Adrenal gland (tissue), 12 donors: ENCODE results near the gene LIMS2. TPM values are rescaled to one million over a fixed set of nuclear protein-coding genes. Genes with fewer than 3 reads are reported as not detected.

Experiments
- DNase-seq, 7 donors: peaks; one replicate each; pipeline ENCODE4 v3.0.0-alpha.2; 2019 to 2020
- H3K27ac ChIP-seq, 5 donors: fragments of 200-600 bp; sonication (generic) in 4 of 5; 1 replicate in 3 of 5; 2 replicates in 2 of 5; pipeline versions ENCODE4 v1.5.1 to v1.8.0; 2016 to 2020; ENCODE audit warnings: mild to moderate bottlenecking in 1 of 5
- H3K27me3 ChIP-seq: fragments of 200-600 bp; 2 replicates; pipeline ENCODE4 v1.8.0; 2021
- H3K36me3 ChIP-seq, 2 donors: fragments of 200-600 bp; replicated peaks in 1 of 2; 1 replicate in 1 of 2; 2 replicates in 1 of 2; pipeline versions ENCODE4 v1.5.1 to v1.8.0; 2018 to 2022
- H3K4me1 ChIP-seq, 2 donors: fragments of 200-600 bp; replicated peaks in 1 of 2; 1 replicate in 1 of 2; 2 replicates in 1 of 2; pipeline versions ENCODE4 v1.5.1 to v1.8.0; 2018 to 2021
- H3K4me3 ChIP-seq, 4 donors: fragments of 200-600 bp; sonication (generic) in 3 of 4; one replicate each; pipeline ENCODE4 v1.5.1; 2016 to 2018
- H3K9me3 ChIP-seq, 3 donors: fragments of 200-600 bp; sonication (generic) in 1 of 3; replicated peaks in 1 of 3; 1 replicate in 2 of 3; 2 replicates in 1 of 3; pipeline versions ENCODE4 v1.5.1 to v1.8.0; 2016 to 2021
- POLR2A ChIP-seq, 2 donors: fragments of 450-650 bp; IDR thresholded peaks; one replicate each; pipeline ENCODE4 v1.6.1; 2017; ENCODE audit warnings: antibody characterized with exemption in 2 of 2, mild to moderate bottlenecking in 2 of 2, moderate library complexity in 1 of 2
- WGBS, 4 donors: extraction: QIAGEN DNeasy Blood & Tissue Kit in 2 of 4; methylation state at CpG; one replicate each; pipeline versions ENCODE4 v1.1.5 to v1.1.7; 2013 to 2017; 5-methylcytosine and 5-hydroxymethylcytosine counted together
- intact Hi-C, 2 donors: fragments of 100-400 bp; cut with DNase I; formaldehyde crosslinking; loops; one replicate each; pipeline versions ENCODE4 v1.14.1 to v1.15.0; 2022 to 2023
- polyA plus RNA-seq, 3 donors: library from polyadenylated mRNA; stranded (reverse); fragments of 200-250 nt in 2 of 3; fragments of 350-450 nt in 1 of 3; fragmentation: Illumina TruSeq in 1 of 3; extraction: RNeasy Lipid Tissue Mini Kit (QIAGEN cat#74804) in 1 of 3; gene quantifications; one replicate each; pipeline ENCODE4 v1.2.3, GENCODE V29; 2013 to 2014
- total RNA-seq, 9 donors: library from RNA; depleted of rRNA in 4 of 9; stranded (reverse); fragments of >200 nt in 4 of 9; fragments of 120-200 nt in 1 of 9; fragmentation: NEBNext Ultra II Directional in 1 of 9; extraction: Animal tissue kit (Norgen Biotek cat#: 25700) in 1 of 9; gene quantifications; one replicate each; pipeline versions ENCODE4 v1.1.0 to v1.2.4, GENCODE V29; 2013 to 2023
- TF ChIP-seq, protein P1 (sequence below), 6 experiments: fragments of 450-650 bp in 4 of 6; fragments of 200-600 bp in 2 of 6; sonication (generic) in 1 of 6; IDR thresholded peaks; 1 replicate in 5 of 6; 2 replicates in 1 of 6; pipeline versions ENCODE4 v1.5.1 to v1.8.0; 2016 to 2021; ENCODE audit warnings: antibody characterized with exemption in 6 of 6, mild to moderate bottlenecking in 2 of 6, moderate library complexity in 1 of 6
- donor health status: healthy with polysubstance abuse.
- donor health status: Bipolar disorder and iron deficiency.
- donor health status: DM: yes; HTN: yes; CAD: no.
- donor health status: DM: no; HTN: no; CAD: no.
- donor health status: DM: no; HTN: no; CAD: no.
- donor health status: DM: yes; HTN: yes; CAD: no.

The LIMS2 gene
- total and polyA plus RNA-seq, 12 donors: 1.4 to 142 (median 16.1) TPM

- WGBS, 4 donors: 17 to 70% (median 42%) methylated on average over 2 to 69 of the region's 69 CpGs
- H3K4me1 ChIP-seq: no peaks in the 10 kb centered on the region
- H3K36me3 ChIP-seq: no peaks in the 10 kb centered on the region
- peak overlapping the region in 1 of 4 donors; percentile 42 for H3K4me3 ChIP-seq
- H3K27ac ChIP-seq: peak overlapping the region in 2 of 5 donors; percentile 34 to 83
- intact Hi-C loops: no loop called here
- H3K27me3 ChIP-seq: peaks cover 11% of the 10 kb centered on the region
- no peaks in the 10 kb centered on the region for H3K9me3 ChIP-seq
- peak in 5 of 7 donors; percentile 14 to 56 (median 28) for DNase-seq
- TF ChIP-seq POLR2A (IDR thresholded peaks at IDR 0.05): no peak
- TF ChIP-seq, protein P1, sequence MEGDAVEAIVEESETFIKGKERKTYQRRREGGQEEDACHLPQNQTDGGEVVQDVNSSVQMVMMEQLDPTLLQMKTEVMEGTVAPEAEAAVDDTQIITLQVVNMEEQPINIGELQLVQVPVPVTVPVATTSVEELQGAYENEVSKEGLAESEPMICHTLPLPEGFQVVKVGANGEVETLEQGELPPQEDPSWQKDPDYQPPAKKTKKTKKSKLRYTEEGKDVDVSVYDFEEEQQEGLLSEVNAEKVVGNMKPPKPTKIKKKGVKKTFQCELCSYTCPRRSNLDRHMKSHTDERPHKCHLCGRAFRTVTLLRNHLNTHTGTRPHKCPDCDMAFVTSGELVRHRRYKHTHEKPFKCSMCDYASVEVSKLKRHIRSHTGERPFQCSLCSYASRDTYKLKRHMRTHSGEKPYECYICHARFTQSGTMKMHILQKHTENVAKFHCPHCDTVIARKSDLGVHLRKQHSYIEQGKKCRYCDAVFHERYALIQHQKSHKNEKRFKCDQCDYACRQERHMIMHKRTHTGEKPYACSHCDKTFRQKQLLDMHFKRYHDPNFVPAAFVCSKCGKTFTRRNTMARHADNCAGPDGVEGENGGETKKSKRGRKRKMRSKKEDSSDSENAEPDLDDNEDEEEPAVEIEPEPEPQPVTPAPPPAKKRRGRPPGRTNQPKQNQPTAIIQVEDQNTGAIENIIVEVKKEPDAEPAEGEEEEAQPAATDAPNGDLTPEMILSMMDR (IDR thresholded peaks at IDR 0.05): no peak
Measured at GRCh38 chr2:127664065-127664894, 11.1 kb downstream of the LIMS2 start.

GRCh38 chr2:127663566-127664064, 11.7 kb downstream of the LIMS2 start:
- peak in 2 of 7 donors; percentile 10 to 11 for DNase-seq
- H3K4me3 ChIP-seq: peak overlapping the region in 1 of 4 donors; percentile 42
- H3K4me1 ChIP-seq: no peaks in the 10 kb centered on the region

GRCh38 chr2:127662937-127663565, 12.3 kb downstream of the LIMS2 start:
- no peak overlapping the region for H3K4me3 ChIP-seq
- H3K4me1 ChIP-seq: no peaks in the 10 kb centered on the region
- intact Hi-C loops: no loop called here

More at GRCh38 chr2:127663566-127664064, 11.7 kb downstream of the LIMS2 start:
- peaks cover 11% of the 10 kb centered on the region for H3K27me3 ChIP-seq
- TF ChIP-seq, protein P1 (IDR thresholded peaks at IDR 0.05): no peak
- TF ChIP-seq POLR2A (IDR thresholded peaks at IDR 0.05): no peak
- 49 to 69% (median 57%) methylated on average over 5 to 6 of the region's 6 CpGs for WGBS, 4 donors
- intact Hi-C loops: no loop called here
- no peaks in the 10 kb centered on the region for H3K36me3 ChIP-seq
- H3K9me3 ChIP-seq: no peaks in the 10 kb centered on the region
- H3K27ac ChIP-seq: peak overlapping the region in 1 of 5 donors; percentile 83

More at GRCh38 chr2:127662937-127663565, 12.3 kb downstream of the LIMS2 start:
- Histone ChIP-seq H3K9me3 (no peaks in the 10 kb centered on the region), H3K27ac (peak overlapping the region in 1 of 5 donors; percentile 83), H3K36me3 (no peaks in the 10 kb centered on the region), H3K27me3 (peaks cover 11% of the 10 kb centered on the region)
- 68 to 75% (median 69%) methylated on average over 6 to 9 of the region's 9 CpGs for WGBS, 4 donors
- TF ChIP-seq, protein P1 (IDR thresholded peaks at IDR 0.05): no peak
- no peak for TF ChIP-seq POLR2A (IDR thresholded peaks at IDR 0.05)
- DNase-seq: peak in 1 of 7 donors; percentile 7
